ENCODE data around the gene KLHL30. TPM values are rescaled to one million over a fixed set of nuclear protein-coding genes. Genes with fewer than 3 reads are reported as not detected.

KLHL30 gene
- total and polyA plus RNA-seq, 2 experiments from 2014 or later = 0.07 TPM; not detected in 1

GRCh38 chr2:238165288-238165921 lies 26.9 kb downstream of the KLHL30 start:
- Mint-ChIP-seq H3K9me3 (no peaks in the 10 kb centered on the region), H3K4me1 (peaks cover 3% of the 10 kb centered on the region; the same call in 2 of the 3 replicates), H3K27me3 (ENCODE audit: insufficient read depth, low read depth, poor library complexity) (peaks cover 38% of the 10 kb centered on the region), H3K36me3 (ENCODE audit: low read depth) (peaks cover 9% of the 10 kb centered on the region; the same call in 2 of the 3 replicates), H3K4me3 (peak overlapping the region; percentile 51; the same call in 2 of the 3 replicates), H3K27ac (no peak overlapping the region)
- Histone ChIP-seq H4K20me1 (replicated peaks; ENCODE audit: insufficient read depth) (no peaks in the 10 kb centered on the region), H3K9me2 (ENCODE audit: insufficient read depth) (no peaks in the 10 kb centered on the region), H3K27me3 (ENCODE audit: insufficient read depth) (peaks cover 33% of the 10 kb centered on the region), H3K27ac (ENCODE audit: low read depth) (no peak overlapping the region), H3K4me3 (no peak overlapping the region), H3K36me3 (ENCODE audit: insufficient read depth) (no peaks in the 10 kb centered on the region), H3K4me1 (ENCODE audit: insufficient read depth) (peaks cover under 1% of the 10 kb centered on the region; the same call in 1 of the 2 replicates), H3F3A (replicated peaks; ENCODE audit: low read depth) (no peaks in the 10 kb centered on the region), H3K4me2 (no peak overlapping the region), H3K79me2 (replicated peaks; ENCODE audit: insufficient read depth) (no peaks in the 10 kb centered on the region), H2AFZ (no peak overlapping the region)
- ATAC-seq (no peak), DNase-seq (ENCODE audit: low spot score) (no peak)
- TF ChIP-seq ZNF462 (CRISPR knock-in tag; IDR thresholded peaks at IDR 0.05) (no peak), ZNF331 (CRISPR knock-in tag; IDR thresholded peaks at IDR 0.05; ENCODE audit: low read depth) (no peak), REST (IDR thresholded peaks at IDR 0.05; ENCODE audit: unreplicated experiment) (no peak), CTCF (conservative IDR thresholded peaks at IDR 0.05; ENCODE audit: low read depth in 2 of 2) (no peak), EZH2phosphoT487 (IDR thresholded peaks at IDR 0.05; ENCODE audit: unreplicated experiment) (no peak), JUNB (IDR thresholded peaks at IDR 0.05; ENCODE audit: unreplicated experiment) (no peak), CREB1 (CRISPR knock-in tag; IDR thresholded peaks at IDR 0.05; ENCODE audit: low read depth) (no peak)
